Measurements from ENCODE around the gene SMIM14.
"Not testable (repeated sequence)": the region's sequence is repeated elsewhere in the genome, so short reads cannot be mapped to it uniquely, and the experiment has no call there.

The SMIM14 gene

GRCh38 chr4:39528061-39528465 is 110.6 kb downstream of the SMIM14 start:
- DNase-seq = peak in 1 of 2 donors; percentile 30

GRCh38 chr4:39527296-39528060 is 111.2 kb downstream of the SMIM14 start, which contains the start of gene UGDH:
Gene UGDH (minus strand): TSS chr4:39527439. CDS start chr4:39521512, 5,927 bp downstream.
- peak; percentile 87 to 92 for DNase-seq

- peak in 1 of 2 donors; percentile 17 for DNase-seq
These were observed 111.8 kb downstream of the SMIM14 start for GRCh38 chr4:39526765-39527295.

- no peak for DNase-seq
These were observed 112.6 kb downstream of the SMIM14 start for GRCh38 chr4:39525822-39526690.

GRCh38 chr4:39524161-39524957 is 114.3 kb downstream of the SMIM14 start:
- no peak for DNase-seq

- no peak for DNase-seq
These were observed 116.6 kb downstream of the SMIM14 start for GRCh38 chr4:39522068-39522467.

GRCh38 chr4:39521253-39521919 is 117.3 kb downstream of the SMIM14 start:
- DNase-seq = no peak

- DNase-seq = no peak
These were observed 120.2 kb downstream of the SMIM14 start for GRCh38 chr4:39518484-39518883.

GRCh38 chr4:39516407-39516966 is 122.2 kb downstream of the SMIM14 start:
- no peak for DNase-seq

- DNase-seq = not testable (repeated sequence)
These were observed 122.8 kb downstream of the SMIM14 start for GRCh38 chr4:39515669-39516401.

- no peak for DNase-seq
These were observed 123.7 kb downstream of the SMIM14 start for GRCh38 chr4:39514888-39515401.

GRCh38 chr4:39514266-39514665 is 124.4 kb downstream of the SMIM14 start:
- not testable (repeated sequence) for DNase-seq

GRCh38 chr4:39510348-39510929 is 128.2 kb downstream of the SMIM14 start:
- no peak for DNase-seq

GRCh38 chr4:39505581-39505980 is 133.1 kb downstream of the SMIM14 start:
- DNase-seq = no peak

- no peak for DNase-seq
These were observed 134.1 kb downstream of the SMIM14 start for GRCh38 chr4:39504538-39504937.

- not testable (repeated sequence) for DNase-seq
These were observed 136.0 kb downstream of the SMIM14 start for GRCh38 chr4:39502664-39503035.

GRCh38 chr4:39502019-39502663 is 136.5 kb downstream of the SMIM14 start:
- DNase-seq = no peak

- DNase-seq = no peak
These were observed 140.0 kb downstream of the SMIM14 start for GRCh38 chr4:39498727-39499020.

GRCh38 chr4:39497909-39498726 is 140.5 kb downstream of the SMIM14 start:
- no peak for DNase-seq

Measured in CD4-positive, alpha-beta T cell treated with Interferon alpha-2 for 1 hour (primary cell).